Measurements from ENCODE around the gene ERBB4. TPM values are rescaled to one million over a fixed set of nuclear protein-coding genes. Genes with fewer than 3 reads are reported as not detected.

The ERBB4 gene
- total RNA-seq, 1 experiment from 2014 or later, result 0.04 TPM

GRCh38 chr2:212441141-212441540 lies 97.5 kb downstream of the ERBB4 start:
- Histone ChIP-seq H2BK20ac (ENCODE audit: low read depth, low read length, poor library complexity, severe bottlenecking) (no peak overlapping the region), H2AK5ac (ENCODE audit: insufficient read length, low read length) (no peak overlapping the region), H3K18ac (ENCODE audit: insufficient read length, low read depth, low read length) (no peak overlapping the region), H3K27me3 (ENCODE audit: insufficient read depth, low read length) (no peaks in the 10 kb centered on the region), H3K4me2 (ENCODE audit: insufficient read depth, insufficient read length, low read length) (no peak overlapping the region), H2BK12ac (ENCODE audit: insufficient read length, low read depth, low read length) (no peak overlapping the region), H2AFZ (ENCODE audit: low read length) (no peak overlapping the region), H2BK5ac (ENCODE audit: insufficient read length, low read length) (no peak overlapping the region), H4K8ac (replicated peaks; ENCODE audit: insufficient read length, low read depth, low read length) (no peak overlapping the region), H3K79me2 (ENCODE audit: insufficient read depth, low read length) (no peaks in the 10 kb centered on the region), H4K20me1 (ENCODE audit: control insufficient read depth, insufficient read depth, insufficient read length) (no peaks in the 10 kb centered on the region), H3K23me2 (ENCODE audit: insufficient read length, low read depth, low read length, poor library complexity, severe bottlenecking) (no peaks in the 10 kb centered on the region), H3K9me3 (ENCODE audit: control insufficient read depth, low read depth, low read length) (no peaks in the 10 kb centered on the region), H4K91ac (ENCODE audit: insufficient read length, low read depth, low read length) (no peak overlapping the region), H3T11ph (ENCODE audit: low read length) (no peak overlapping the region), H3K9ac (ENCODE audit: extremely low read depth, insufficient read length, low read length) (no peak overlapping the region), H3K4me1 (ENCODE audit: insufficient read depth, low read length) (no peaks in the 10 kb centered on the region), H3K56ac (ENCODE audit: insufficient read length, low read depth, low read length) (no peak overlapping the region), H3K14ac (ENCODE audit: insufficient read depth, low read length) (no peak overlapping the region), H3K23ac (ENCODE audit: insufficient read length, low read depth, low read length) (no peak overlapping the region), H3K27ac (ENCODE audit: insufficient read length, low read depth, low read length) (no peak overlapping the region), H2BK120ac (ENCODE audit: low read depth, low read length, poor library complexity, severe bottlenecking) (no peak overlapping the region), H4K5ac (ENCODE audit: insufficient read length, low read depth, low read length) (no peak overlapping the region), H3K79me1 (ENCODE audit: insufficient read depth, low read depth, low read length, poor library complexity, severe bottlenecking) (no peaks in the 10 kb centered on the region), H3K4ac (ENCODE audit: low read depth, low read length) (no peak overlapping the region), H2BK15ac (ENCODE audit: low read depth, low read length) (no peak overlapping the region)
- no CpG with 5 or more reads among the region's 1 CpG for WGBS (ENCODE audit: extremely low coverage, insufficient read length, low lambda C conversion rate)
- no peaks in the 10 kb centered on the region for H3K27me3 Mint-ChIP-seq (ENCODE audit: low read depth)
- no peak for DNase-seq
- H3K4me3 Mint-ChIP-seq, result no peak overlapping the region
- H3K9me3 Mint-ChIP-seq, result peaks cover 3 to 14% of the 10 kb centered on the region in 2 experiments; a peak in 4 of 5 replicates
- no peak overlapping the region for H3K27ac Mint-ChIP-seq
- no peaks in the 10 kb centered on the region for H3K4me1 Mint-ChIP-seq
- no peak for TF ChIP-seq CTCF (conservative IDR thresholded peaks at IDR 0.05)
- peaks cover 2 to 8% (median 7%) of the 10 kb centered on the region in 3 experiments for H3K36me3 Mint-ChIP-seq (ENCODE audit: insufficient read depth in 1 of 3, low read depth in 3 of 3)

All from H9 (cell line).